UCSD-AML1 (cell line): ENCODE measurements around the gene CCDC57.

Experiments
- DNase-seq: peaks from one replicate; lab custom pipeline; 2025; ENCODE audit not compliant: unreplicated experiment; lab: John Stamatoyannopoulos, UW

CCDC57 gene

DNA sequence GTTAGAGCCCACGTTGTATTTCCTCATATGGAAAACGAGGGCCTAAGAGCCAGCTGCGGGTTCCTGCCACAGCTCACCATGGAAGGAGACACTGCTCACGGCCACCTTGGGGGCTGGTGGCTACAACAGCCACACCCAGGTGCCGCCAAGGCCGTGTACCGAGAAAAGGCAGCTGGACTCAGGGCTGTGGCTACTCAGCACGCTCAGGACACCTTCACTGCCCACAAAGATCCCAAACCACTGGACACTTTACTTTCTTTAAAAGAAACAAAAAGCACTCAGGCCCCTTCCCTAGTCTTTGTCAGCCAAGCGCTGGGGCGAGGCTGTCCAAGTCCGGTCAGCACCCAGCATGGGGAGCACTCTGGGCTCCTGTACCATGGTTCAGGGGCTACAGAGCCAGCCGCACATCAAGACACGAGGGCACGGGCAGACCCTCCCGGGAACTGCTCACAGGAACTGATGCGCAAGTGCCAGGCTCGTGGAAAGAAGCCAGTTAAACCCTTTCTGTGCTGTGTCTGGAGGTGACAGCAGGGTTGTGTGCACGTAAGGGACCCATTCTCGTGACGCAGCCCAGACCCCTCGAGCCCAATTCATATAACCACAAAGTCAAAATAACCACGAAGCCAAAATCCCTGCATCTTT is 34.7 kb upstream of the CCDC57 start:
- no peak for DNase-seq

DNA sequence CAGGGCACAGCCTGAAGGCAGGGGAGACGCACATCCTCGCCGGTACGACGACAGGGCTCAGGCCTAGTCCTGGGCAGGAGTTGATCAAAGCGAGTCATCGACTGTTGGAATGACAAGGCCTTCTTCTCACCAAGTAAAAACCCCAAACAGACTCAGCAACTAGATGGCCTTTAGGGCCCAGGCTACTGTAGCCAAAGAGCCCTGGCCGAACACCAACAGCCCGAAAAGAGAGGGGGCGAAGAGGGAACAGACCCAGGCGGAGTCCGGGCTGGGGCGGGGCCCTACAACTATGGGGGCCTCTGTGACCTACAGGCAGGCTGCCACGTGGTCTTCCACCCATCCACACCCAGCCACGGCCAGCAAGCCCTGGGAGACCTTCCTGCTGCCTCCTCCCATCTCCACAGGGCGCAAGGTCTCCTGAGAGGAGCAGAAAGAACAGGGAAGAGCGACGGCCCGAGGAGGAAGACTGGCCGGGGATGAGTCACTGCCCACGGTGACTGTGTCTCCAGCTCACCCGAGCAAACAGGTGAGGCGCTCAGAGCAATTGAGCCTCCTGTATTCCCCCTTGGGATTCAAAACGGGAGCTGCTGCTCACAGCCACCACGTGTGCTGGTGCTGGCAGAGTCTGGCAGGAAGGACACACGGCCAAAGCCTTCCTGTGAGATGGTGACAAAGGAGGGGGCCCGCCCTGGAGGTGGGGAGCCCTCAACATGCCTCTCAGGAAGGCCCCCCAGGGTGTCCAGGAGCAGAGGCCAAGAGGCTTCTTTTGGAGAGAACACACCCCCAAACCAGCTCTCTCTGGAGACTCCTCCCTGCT is 33.9 kb upstream of the CCDC57 start:
- DNase-seq, result no peak

DNA sequence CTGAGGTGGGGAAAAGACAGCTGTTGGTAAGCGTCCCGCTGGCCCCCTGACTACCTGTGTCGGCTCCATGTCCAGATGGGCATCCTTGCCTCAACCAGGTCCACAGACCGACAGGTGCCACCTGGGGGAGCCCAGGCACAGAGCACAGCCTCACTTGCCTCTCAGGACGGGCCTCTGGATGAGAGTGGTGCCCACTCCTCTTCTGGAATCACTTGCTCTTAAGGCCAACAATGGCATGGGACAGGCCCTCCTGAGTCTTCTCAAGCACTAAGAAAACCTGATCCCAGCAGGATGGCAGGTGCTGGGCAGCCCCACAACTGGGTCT is 33.4 kb upstream of the CCDC57 start:
- no peak for DNase-seq

DNA sequence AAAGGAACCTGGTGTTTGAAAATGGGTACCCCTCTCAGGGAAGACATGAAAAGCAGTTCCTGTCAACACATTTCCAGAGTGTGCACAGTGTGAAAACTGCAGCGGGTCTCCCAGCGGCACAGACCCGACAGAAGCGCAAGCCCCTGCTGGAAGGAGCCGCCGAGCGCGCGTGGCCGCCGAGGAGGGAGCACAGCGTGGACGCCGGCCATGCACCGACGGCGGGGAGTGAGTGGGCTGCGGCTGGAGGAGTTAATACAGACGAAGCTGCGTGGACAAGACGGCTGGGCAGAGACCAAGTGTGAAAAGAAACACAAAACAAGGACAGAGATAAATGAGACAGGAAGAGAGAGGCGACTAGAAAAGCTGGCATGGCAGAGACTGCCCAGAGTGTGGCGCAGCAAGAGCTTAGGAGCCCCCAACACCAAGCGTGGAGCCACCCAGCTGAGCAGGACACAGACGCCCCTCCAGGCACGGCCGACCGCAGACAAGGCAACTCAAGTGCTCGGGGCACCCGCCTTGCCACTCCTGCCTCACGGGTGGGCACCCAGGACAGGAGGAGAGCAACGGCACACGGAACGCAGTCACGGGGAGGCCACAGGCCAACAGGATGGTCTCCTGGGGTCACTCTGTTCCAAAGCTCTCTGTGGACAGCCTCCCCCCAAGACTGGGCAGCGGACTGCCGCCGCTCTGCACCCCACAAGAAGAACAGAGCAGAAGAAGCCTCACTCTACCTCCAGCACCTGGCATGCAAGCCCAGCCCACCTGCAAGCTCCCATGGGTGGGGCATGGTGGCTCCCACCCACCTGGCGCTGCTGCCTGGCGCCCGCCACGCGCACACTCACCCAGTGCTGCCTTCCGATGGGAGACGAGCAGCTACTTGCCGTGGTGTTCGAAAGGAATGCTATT is 32.7 kb upstream of the CCDC57 start:
- no peak for DNase-seq

DNA sequence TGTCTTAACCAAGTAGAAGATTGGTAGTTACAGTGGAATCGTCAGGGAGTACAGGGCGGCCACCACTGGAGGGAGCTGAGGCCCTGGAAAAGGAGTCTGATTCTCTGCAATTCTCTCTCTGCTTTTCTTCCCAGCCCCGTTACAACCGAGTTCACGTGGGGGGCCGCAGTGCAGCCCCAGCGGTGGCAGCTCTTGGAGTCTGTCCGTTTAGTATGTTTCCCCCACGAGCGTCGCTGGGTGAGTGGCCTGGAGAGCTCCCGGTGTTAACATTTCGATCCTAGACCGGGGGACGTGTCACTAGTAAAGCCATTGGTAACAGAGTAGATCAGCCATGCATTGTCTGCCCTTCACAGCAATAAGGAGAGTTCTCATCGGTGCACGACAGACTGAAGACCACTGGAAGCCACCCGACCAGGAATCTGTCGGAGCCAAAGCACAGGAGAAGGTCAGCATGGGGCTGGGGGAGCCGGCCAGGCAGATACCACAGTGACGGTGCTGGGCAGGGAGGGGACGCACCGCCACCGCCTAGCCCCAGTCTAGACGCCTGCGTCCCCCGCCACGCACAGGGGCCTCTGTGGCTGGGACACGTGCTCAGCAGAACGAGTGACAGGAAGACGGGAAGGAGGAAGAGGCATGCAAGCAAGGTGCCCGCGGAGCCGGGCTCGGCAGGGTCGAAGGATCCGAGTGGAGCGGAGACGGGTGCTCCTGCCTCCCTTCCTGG is 31.9 kb upstream of the CCDC57 start:
- DNase-seq, result no peak

DNA sequence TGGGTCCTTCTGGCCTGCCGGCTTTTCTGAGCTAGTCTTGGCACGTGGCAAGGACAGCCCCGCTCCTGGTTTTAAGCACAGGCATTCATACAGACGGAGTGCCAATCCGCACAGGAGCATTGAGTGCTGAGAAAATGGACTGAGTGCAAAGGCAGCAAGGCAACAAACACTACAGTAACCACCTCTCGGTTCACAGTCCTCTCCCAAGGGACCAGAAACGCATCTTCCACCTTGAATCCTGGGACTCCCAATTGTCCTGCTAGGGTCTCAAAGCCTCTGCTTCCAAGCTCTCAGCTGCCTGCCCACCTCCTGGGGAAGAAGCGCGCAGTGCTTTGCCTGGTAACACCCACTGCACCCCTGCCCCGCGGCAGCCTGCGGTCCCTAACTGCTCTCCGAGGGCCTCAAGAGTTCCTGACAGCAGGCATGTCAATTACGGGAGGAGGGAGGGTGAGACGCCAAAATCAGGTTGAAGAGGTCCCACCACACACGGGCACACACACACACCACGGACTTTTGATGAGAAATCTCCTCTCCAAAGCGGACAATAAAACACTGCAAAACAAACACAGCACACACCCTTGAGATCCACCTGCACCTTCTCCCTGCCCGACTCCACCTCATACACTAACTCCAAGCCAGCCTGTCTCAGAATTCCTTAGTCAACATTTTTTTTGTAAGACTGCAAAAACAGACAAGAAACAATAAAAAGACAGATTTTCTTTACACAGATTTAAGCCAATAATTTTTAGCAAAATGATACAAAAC is 31.2 kb upstream of the CCDC57 start:
- no peak for DNase-seq

DNA sequence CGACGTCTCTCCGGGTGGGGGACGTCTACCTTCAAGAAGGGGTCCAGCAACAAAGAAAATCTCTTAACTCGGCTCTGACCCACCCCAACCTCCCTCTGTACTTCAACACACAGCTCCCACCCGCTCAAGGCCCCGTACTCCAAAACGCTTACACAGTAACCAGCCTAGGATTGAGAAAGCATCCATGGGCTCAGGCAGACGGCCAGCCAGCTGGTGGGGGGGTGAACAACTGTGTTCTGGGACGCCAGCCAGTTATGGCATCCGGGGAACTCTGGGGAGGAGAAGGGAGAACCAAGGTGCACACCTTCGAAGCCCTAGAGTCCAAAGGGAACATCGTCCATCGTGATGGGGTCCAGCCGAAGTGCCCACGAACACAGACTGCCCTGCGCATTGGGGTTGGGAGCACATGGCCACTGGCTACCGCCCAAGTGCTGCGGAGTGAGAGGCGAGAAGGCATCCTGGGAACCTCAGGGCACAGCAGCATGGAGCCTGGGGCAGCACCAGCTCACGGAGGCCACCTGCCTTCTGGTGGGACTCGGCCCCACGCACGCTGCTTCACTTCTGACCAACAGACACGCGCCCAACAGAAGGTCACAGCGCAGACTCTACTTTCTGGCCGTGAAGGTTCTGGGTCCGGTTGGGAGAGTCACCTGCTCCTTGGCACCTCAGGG is 30.5 kb upstream of the CCDC57 start:
- DNase-seq, result no peak

DNA sequence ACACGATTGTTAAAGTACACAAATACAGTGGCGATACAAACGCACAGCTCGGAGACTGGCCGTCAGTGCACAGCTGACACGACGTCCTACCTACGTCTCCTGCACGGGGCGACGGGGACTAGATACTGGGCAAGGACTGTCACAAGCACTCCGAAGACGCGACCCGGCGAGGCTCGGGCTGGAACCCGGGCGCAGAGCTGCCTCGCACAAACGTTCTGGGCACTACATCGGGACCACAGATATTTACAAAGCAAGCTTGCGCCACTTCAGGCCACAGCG is 30.0 kb upstream of the CCDC57 start:
- DNase-seq, result no peak

DNA sequence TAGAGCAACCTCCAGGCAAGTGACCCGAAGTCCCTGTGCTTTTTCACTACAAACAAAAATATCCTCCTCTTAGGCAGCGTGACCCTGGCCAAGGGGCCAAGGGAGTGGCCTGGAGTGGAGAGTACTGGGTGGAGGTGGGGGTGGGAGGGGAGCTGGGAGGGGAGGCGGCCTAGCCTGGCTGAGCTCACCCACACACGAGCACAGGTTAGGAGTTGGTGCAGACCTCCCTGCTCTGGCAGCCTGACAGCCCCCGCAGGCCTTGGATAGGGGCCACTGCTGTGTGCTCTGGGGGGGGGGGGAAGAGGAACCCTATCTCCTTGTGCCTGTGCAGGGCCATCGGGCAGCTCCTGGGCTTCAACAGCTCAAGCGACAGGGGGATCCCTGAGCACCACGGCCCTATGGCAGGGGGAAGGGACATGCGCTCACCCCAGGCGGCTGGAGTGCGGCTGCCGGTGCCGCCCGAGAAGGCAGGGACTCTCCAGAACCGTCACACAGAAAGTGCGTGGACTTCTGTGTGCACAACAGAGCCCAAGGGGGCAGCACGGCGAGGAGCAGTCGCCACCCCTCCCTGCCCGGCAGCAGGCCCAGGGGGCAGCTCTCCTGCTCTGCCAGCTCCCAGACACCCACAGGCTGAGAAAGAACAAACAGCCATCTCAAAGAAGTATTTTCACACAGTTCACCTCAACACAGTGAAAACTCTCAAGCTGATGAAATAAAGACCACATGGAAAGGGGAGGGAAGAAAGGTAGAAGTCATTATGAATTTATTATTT is 29.5 kb upstream of the CCDC57 start:
- DNase-seq, result no peak

DNA sequence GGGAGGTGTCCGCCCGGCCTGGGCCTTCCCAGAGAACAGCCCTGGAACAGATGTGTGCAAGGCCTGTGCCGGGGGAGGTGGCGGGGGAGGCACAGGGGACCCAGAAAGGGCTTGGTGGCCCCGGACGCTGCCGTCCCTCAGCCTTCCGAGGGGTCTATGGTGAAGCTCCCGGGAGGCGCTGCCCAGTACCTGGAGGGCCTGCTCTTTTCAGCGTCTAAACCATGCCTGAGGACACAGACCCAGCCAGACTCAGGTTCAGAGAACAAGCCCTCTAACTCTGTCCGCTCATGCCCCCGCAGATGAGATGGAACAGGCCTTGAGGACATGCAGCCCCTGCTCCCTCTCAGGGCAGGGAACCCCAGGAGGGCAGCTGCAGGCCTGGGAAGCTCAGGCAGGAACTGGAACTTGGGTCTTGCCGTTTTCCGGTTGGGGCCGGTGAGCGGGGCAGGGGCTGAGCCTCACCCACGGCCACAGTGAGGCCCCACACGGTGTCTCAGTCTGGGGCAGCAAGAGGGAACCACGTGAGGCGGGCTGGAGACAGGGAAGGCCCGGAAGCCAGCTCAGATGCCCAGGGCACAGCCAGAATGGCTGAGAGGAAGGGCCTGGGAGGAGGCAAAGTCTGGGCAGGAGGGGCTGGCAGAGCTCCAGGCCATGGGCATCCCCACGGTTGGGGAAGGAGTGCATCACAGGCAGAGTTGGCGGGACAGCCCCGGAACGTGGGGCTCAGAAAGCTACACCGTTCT is 28.7 kb upstream of the CCDC57 start:
- DNase-seq, result peak; percentile 86

DNA sequence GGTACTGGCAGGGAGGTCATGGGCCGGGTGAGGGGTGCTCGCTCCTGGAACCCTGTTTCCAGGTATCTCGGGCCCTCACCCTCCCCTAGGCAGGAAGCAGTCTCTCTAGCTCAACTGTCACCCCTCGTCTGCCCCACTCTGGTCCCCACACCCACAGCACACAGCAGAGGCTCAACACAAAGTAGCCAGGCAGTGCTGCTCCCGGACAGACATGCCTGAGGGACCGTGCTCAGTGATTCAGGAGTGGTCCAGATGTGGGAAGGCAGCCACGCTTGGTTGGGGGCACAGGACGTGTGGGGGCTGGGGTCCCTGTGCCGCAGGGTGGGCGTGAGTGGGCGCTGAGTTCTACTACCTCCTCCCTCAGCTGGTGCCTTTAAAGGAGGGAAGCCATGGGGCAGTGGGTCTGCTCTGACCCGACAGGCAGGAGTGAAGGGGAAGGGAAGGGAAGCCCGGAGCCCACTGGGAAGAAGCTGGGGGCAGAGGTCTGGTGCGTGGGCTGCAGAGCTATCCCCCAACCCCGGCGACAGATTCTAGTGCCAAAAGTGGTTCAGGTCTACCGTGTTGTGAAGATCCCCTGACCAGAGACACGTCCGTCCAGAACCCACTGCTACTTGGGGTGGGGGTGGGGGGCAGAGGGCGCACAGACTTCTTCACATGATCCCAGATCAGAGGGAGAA is 28.0 kb upstream of the CCDC57 start:
- no peak for DNase-seq

DNA sequence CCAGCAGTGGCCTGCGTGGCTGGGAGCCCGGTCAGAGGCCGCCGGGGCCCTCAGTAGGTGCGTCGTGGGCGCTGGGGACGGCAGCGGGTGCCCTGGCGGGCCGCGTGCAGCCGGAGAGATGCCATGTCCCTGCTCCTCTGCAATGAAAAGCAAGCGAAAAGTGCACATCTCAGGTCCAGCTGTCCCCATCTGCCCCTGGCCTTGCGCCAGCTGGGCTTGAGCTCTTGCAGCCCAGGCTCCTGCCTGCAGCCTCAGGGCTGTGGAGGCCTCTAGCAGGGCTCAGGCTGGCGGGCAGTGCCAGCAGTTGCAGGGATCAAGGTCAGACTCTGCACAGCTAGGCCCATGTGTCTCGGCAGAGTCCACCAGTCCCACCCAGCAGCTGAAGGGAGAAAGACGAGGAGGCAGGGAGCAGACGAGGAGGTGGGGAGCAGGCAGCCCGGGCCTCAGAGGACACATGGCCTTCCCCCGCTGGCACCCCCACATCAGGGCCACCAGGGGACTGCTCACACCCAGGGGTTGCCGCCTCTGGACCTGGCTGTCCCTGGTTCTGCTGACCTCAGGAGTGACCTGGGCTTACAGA is 27.4 kb upstream of the CCDC57 start:
- no peak for DNase-seq

DNA sequence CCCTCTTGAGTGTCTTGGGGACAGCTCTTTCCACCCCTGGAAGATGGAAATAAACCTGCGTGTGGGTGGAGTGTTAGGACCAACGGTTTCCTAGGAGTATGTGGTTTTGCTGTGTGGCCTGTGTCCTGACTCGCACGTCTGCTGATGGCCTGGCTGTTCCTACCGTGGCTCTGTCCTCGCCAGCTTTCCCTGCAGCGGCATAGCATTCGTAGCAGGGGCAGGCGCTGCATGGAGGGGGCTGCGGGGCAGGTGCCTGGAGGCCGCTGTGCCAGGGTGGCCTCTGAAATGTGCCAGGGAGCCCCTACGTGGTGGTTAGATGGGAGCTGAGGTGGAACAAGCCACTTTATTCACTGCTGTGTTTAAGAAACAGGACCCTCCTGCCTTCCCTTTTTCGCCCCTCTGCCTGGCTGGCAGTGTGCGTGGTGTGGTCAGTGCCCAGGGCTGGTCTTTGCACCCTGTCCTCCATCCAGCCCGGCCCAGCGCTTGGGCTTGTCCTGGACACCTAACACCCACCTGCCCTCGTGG is 26.8 kb upstream of the CCDC57 start:
- DNase-seq, result no peak

DNA sequence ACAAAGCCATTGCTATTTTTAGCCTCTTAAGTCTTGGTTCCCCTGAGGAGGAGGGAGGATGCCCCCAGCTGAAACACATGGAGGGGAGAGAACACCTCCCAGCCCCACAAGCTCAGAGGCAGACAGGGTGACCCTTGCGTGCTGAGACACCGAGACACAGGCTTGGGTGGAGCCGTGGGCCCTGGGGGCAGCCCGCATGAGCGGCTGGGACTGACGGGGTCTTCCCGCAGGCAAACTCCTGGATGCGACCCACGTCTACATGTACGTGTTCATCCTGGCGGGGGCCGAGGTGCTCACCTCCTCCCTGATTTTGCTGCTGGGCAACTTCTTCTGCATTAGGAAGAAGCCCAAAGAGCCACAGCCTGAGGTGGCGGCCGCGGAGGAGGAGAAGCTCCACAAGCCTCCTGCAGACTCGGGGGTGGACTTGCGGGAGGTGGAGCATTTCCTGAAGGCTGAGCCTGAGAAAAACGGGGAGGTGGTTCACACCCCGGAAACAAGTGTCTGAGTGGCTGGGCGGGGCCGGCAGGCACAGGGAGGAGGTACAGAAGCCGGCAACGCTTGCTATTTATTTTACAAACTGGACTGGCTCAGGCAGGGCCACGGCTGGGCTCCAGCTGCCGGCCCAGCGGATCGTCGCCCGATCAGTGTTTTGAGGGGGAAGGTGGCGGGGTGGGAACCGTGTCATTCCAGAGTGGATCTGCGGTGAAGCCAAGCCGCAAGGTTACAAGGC is 26.0 kb upstream of the CCDC57 start:
- DNase-seq, result peak; percentile 76

DNA sequence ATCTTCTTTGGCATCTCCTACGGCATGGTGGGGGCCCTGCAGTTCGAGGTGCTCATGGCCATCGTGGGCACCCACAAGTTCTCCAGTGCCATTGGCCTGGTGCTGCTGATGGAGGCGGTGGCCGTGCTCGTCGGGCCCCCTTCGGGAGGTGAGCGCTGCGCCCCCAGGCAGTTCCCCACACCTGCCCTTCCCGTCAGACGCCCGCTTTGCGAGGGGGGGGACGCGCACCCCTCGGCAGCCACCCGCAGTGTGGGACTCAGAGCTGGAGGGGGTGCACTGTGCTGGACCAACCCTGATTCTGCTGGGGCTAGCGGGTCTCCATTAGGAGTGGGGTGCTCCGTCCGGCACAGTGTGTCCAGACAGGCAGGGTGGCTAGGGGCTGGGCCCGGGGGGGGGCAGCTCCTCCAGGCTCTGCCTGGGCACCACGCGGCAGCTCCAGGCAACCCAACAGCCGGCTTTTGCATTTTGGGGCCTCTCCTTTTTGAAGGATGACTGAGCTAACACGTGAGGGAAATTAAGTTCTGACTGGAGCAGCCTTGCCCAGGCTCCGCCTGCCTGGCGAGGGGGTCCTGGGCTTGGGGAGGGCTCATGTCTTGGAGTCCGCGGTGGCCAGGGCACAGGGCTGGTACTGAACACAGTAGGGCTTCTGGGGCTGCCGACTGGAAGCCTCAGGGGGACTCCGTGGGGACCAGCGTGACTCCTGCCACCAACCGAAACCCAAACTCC is 25.3 kb upstream of the CCDC57 start:
- no peak for DNase-seq

DNA sequence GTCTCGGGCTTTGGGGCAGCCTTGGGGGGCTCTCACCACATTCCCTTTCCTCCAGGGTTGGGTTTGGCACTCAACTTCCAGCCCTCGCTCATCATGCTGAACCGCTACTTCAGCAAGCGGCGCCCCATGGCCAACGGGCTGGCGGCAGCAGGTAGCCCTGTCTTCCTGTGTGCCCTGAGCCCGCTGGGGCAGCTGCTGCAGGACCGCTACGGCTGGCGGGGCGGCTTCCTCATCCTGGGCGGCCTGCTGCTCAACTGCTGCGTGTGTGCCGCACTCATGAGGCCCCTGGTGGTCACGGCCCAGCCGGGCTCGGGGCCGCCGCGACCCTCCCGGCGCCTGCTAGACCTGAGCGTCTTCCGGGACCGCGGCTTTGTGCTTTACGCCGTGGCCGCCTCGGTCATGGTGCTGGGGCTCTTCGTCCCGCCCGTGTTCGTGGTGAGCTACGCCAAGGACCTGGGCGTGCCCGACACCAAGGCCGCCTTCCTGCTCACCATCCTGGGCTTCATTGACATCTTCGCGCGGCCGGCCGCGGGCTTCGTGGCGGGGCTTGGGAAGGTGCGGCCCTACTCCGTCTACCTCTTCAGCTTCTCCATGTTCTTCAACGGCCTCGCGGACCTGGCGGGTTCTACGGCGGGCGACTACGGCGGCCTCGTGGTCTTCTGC is 24.6 kb upstream of the CCDC57 start:
- no peak for DNase-seq
